ENCODE data around the gene TNK2.

DNA sequence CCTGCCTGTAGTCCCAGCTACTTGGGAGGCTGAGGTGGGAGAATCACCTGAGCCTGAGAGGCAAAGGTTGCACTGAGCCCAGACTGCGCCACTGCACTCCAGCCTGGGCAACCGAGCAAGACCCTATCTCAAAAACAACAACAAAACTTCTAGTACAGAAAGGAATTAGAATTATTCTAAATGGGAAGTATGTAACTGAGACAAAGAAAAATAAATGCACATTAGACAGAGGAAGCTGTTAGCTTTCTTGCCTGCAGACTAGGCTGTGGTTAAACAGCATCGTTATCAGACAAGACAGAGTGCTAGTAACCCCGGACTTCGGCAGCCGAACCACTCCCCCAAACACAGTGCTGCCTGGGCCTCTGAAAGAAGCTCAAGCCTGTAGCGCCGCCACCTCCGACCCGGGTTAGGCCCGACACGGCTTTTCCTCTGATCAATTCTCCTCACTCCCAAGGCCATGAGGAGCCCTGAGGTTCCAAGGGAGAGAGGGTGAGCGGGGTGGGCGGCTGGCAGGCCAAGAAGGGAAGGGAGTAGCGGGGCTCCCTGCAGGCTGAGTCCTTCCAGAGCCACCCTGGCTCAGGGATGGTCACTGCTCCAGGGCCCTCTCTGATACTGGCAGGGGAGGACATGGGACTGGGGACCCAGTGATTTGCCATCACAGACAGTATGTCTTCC, 51.8 kb downstream of the TNK2 start:
- TF ChIP-seq, protein P1, sequence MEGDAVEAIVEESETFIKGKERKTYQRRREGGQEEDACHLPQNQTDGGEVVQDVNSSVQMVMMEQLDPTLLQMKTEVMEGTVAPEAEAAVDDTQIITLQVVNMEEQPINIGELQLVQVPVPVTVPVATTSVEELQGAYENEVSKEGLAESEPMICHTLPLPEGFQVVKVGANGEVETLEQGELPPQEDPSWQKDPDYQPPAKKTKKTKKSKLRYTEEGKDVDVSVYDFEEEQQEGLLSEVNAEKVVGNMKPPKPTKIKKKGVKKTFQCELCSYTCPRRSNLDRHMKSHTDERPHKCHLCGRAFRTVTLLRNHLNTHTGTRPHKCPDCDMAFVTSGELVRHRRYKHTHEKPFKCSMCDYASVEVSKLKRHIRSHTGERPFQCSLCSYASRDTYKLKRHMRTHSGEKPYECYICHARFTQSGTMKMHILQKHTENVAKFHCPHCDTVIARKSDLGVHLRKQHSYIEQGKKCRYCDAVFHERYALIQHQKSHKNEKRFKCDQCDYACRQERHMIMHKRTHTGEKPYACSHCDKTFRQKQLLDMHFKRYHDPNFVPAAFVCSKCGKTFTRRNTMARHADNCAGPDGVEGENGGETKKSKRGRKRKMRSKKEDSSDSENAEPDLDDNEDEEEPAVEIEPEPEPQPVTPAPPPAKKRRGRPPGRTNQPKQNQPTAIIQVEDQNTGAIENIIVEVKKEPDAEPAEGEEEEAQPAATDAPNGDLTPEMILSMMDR (IDR thresholded peaks at IDR 0.05; ENCODE audit: borderline replicate concordance, extremely low read depth, low read length, poor library complexity, severe bottlenecking), result no peak
- no peak for TF ChIP-seq EZH2 (IDR thresholded peaks at IDR 0.05; ENCODE audit: borderline replicate concordance, low read depth, low read length, severe bottlenecking)

Data from DND-41 (cell line).